Lung (tissue), 12 donors: ENCODE results near the gene ORAI3. TPM values are rescaled to one million over a fixed set of nuclear protein-coding genes. Genes with fewer than 3 reads are reported as not detected.

Experiments
- ATAC-seq: fragments of 200-7000 bp; cut with Tn5 transposase; one replicate; pipeline ENCODE4 v1.9.1; 2020; ENCODE audit warnings: moderate number of reproducible peaks; ENCODE audit not compliant: insufficient read depth, low FRiP score
- DNase-seq, 3 donors: peaks; one replicate each; pipeline ENCODE4 v3.0.0-alpha.2; 2013 to 2017
- H3K27ac ChIP-seq, 2 donors: one replicate each; pipeline ENCODE4 v1.5.1; 2013; ENCODE audit warnings: mild to moderate bottlenecking in 2 of 2, moderate library complexity in 2 of 2, control low read depth in 1 of 2, inconsistent platforms in 1 of 2, low read depth in 1 of 2, low read length in 1 of 2
- H3K27me3 ChIP-seq, 3 donors: one replicate each; pipeline ENCODE4 v1.5.1; 2013; ENCODE audit warnings: low read length in 2 of 3; ENCODE audit not compliant: control insufficient read depth in 3 of 3, insufficient read depth in 3 of 3
- H3K36me3 ChIP-seq, 4 donors: one replicate each; pipeline ENCODE4 v1.5.1; 2013; ENCODE audit warnings: low read length in 4 of 4, mild to moderate bottlenecking in 1 of 4, moderate library complexity in 1 of 4; ENCODE audit not compliant: control insufficient read depth in 4 of 4, insufficient read depth in 4 of 4
- H3K4me1 ChIP-seq, 5 donors: one replicate each; pipeline ENCODE4 v1.5.1; 2013; ENCODE audit warnings: low read length in 5 of 5, mild to moderate bottlenecking in 2 of 5, moderate library complexity in 1 of 5; ENCODE audit not compliant: control insufficient read depth in 5 of 5, insufficient read depth in 5 of 5
- H3K4me3 ChIP-seq: one replicate; pipeline ENCODE4 v1.5.1; 2013; ENCODE audit warnings: mild to moderate bottlenecking, control low read depth, moderate library complexity
- H3K9ac ChIP-seq, 2 donors: one replicate each; pipeline ENCODE4 v1.5.1; 2013; ENCODE audit warnings: low read length in 2 of 2, control low read depth in 1 of 2; ENCODE audit not compliant: insufficient read depth in 1 of 2
- H3K9me3 ChIP-seq, 4 donors: one replicate each; pipeline ENCODE4 v1.5.1; 2013; ENCODE audit warnings: low read length in 3 of 4, mild to moderate bottlenecking in 1 of 4, moderate library complexity in 1 of 4; ENCODE audit not compliant: control insufficient read depth in 4 of 4, insufficient read depth in 3 of 4
- WGBS, 2 donors: extraction: QIAGEN DNeasy Blood & Tissue Kit; methylation state at CpG; one replicate each; pipeline ENCODE4 v1.1.7; 2013; 5-methylcytosine and 5-hydroxymethylcytosine counted together
- polyA plus RNA-seq, 2 donors: library from polyadenylated mRNA; stranded (reverse); fragments of 200-250 nt; gene quantifications; one replicate each; pipeline ENCODE4 v1.2.1, GENCODE V29; 2013
- total RNA-seq, 2 donors: library from RNA; depleted of rRNA in 1 of 2; stranded (reverse); fragments of >200 nt in 1 of 2; gene quantifications; one replicate each; pipeline ENCODE4 v1.2.1, GENCODE V29; 2014 to 2021
- TF ChIP-seq, protein P1 (sequence below): IDR thresholded peaks from 2 replicates; pipeline ENCODE4 v1.5.1; 2012; ENCODE audit warnings: mild to moderate bottlenecking; ENCODE audit errors: control extremely low read depth, extremely low read depth
- donor health status: control.
- donor health status: control.
- donor health status: Bipolar disorder and iron deficiency.
- donor health status: healthy.
- donor health status: DM: yes; HTN: yes; CAD: no.

The ORAI3 gene
- total and polyA plus RNA-seq, 4 donors: 20.2 to 27.4 (median 23.6) TPM

DNA sequence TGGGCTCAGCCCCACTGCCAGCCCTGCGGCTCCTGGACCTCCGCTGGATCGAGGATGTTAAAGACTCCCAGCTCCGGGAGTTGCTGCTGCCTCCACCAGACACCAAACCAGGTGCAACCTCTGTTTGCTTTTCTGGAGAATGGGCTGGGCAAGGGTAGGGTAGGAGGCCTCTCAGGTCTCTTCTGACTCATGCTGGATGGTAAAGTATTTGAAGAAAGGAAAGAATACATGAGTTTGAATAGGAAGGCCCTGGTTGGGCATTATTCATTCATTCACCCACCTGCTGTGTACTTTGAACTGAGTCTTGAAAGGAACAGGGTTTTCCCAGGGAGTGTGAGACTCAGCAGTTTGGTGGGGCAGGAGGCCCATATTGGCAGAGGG lies 6.5 kb upstream of the ORAI3 start:
- Histone ChIP-seq H3K4me1 (peaks cover 0 to 2% (median 0%) of the 10 kb centered on the region in 5 donors), H3K36me3 (peaks cover 0 to 20% (median 19%) of the 10 kb centered on the region in 4 donors), H3K9me3 (no peaks in the 10 kb centered on the region), H3K9ac (no peak overlapping the region), H3K4me3 (no peak overlapping the region), H3K27me3 (no peaks in the 10 kb centered on the region), H3K27ac (peak overlapping the region in 1 of 2 donors; percentile 13)
- DNase-seq (no peak), ATAC-seq (no peak)
- TF ChIP-seq, protein P1, sequence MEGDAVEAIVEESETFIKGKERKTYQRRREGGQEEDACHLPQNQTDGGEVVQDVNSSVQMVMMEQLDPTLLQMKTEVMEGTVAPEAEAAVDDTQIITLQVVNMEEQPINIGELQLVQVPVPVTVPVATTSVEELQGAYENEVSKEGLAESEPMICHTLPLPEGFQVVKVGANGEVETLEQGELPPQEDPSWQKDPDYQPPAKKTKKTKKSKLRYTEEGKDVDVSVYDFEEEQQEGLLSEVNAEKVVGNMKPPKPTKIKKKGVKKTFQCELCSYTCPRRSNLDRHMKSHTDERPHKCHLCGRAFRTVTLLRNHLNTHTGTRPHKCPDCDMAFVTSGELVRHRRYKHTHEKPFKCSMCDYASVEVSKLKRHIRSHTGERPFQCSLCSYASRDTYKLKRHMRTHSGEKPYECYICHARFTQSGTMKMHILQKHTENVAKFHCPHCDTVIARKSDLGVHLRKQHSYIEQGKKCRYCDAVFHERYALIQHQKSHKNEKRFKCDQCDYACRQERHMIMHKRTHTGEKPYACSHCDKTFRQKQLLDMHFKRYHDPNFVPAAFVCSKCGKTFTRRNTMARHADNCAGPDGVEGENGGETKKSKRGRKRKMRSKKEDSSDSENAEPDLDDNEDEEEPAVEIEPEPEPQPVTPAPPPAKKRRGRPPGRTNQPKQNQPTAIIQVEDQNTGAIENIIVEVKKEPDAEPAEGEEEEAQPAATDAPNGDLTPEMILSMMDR: no peak
- WGBS, 2 donors: 77 to 95% methylated on average over 4 of the region's 4 CpGs

DNA sequence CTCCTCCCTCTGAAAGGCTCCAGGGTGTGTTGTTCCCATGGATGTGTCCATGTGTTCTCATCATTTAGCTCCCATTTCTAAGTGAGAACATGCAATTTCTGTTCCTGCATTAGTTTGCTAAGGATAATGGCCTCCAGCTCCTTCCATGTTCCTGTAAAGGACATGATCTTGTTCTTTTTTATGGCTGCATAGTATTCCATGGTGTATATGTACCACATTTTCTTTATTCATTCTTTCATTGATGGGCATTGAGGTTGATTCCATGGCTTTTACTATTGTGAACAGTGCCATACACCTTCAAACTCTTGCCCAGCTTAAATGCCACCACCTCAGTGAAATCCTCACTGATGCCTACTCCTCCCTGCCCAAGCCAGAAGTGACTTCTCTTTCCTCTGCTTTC lies 4.5 kb upstream of the ORAI3 start:
- no peak overlapping the region for H3K27ac ChIP-seq
- H3K27me3 ChIP-seq: no peaks in the 10 kb centered on the region
- H3K9ac ChIP-seq: no peak overlapping the region
- H3K9me3 ChIP-seq: no peaks in the 10 kb centered on the region
- ATAC-seq: no peak
- TF ChIP-seq, protein P1: no peak
- H3K4me1 ChIP-seq: peaks cover 0 to 6% (median 0%) of the 10 kb centered on the region in 5 donors
- DNase-seq: no peak
- H3K36me3 ChIP-seq: peaks cover 0 to 20% (median 18%) of the 10 kb centered on the region in 4 donors
- no peak overlapping the region for H3K4me3 ChIP-seq

DNA sequence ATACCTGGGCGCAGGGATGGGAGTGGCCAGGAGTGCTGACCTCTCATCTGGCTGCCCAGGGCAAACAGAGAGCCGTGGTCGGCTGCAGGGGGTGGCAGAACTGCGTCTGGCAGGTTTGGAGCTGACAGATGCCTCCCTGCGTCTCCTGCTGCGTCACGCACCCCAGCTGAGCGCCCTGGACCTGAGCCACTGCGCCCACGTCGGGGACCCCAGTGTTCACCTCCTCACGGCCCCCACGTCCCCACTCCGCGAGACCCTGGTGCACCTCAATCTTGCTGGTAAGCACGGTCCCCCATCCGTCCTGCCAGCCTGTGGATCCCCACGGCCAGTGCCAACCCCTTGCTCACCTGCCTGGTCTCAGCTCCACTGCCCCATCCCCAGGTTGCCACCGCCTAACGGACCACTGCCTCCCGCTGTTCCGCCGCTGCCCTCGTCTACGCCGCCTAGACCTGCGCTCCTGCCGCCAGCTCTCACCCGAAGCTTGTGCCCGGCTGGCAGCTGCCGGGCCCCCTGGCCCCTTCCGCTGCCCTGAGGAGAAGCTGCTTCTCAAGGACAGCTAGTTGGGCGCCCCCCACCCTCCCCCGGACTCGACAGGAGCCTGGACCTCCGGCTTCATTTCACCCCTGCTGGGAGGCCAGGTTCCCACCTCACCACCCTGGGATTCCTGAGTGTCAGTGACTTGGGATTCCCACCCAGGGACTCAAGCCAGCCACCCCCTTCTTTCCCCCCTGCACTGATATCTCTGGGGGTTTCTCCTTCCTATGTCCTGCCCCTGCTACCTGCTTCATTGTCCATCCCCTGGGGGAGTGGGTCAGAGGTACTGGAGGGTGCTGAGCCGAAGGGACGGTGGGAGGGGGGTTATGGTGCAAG lies 2.0 kb upstream of the ORAI3 start:
- no peaks in the 10 kb centered on the region for H3K9me3 ChIP-seq
- H3K9ac ChIP-seq: no peak overlapping the region
- peak overlapping the region in 1 of 2 donors; percentile 46 for H3K27ac ChIP-seq
- no peak overlapping the region for H3K4me3 ChIP-seq
- 93 to 95% methylated on average over 38 of the region's 38 CpGs for WGBS, 2 donors
- no peak for ATAC-seq
- TF ChIP-seq, protein P1: no peak
- peaks cover 0 to 22% (median 11%) of the 10 kb centered on the region in 4 donors for H3K36me3 ChIP-seq
- DNase-seq: no peak
- H3K4me1 ChIP-seq: peaks cover 0 to 27% (median 15%) of the 10 kb centered on the region in 5 donors
- no peaks in the 10 kb centered on the region for H3K27me3 ChIP-seq

DNA sequence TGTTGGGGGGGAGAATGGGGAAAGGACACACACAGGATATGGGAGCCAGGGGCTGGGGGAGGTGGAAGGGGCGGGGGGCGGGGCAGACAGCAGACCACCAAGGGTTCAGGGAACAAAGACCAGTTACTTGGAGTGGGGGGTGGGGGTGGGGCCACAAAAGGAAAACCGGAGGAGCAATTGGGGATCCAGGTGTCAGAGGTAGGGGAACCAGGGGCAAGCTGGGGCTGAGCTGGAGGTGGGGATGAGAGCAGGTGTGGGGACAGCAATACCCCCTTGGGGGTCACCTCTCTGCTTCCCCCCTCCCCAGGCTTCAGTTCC lies 1.4 kb upstream of the ORAI3 start:
- ATAC-seq: no peak
- no peaks in the 10 kb centered on the region for H3K27me3 ChIP-seq
- no peak for DNase-seq
- peak overlapping the region; percentile 61 to 67 for H3K9ac ChIP-seq
- no peaks in the 10 kb centered on the region for H3K9me3 ChIP-seq
- peaks cover 0 to 27% (median 13%) of the 10 kb centered on the region in 5 donors for H3K4me1 ChIP-seq
- TF ChIP-seq, protein P1: no peak
- peaks cover 0 to 21% (median 8%) of the 10 kb centered on the region in 4 donors for H3K36me3 ChIP-seq
- peak overlapping the region in 1 of 2 donors; percentile 77 for H3K27ac ChIP-seq
- 84 to 86% methylated on average over 3 of the region's 3 CpGs for WGBS, 2 donors
- H3K4me3 ChIP-seq: no peak overlapping the region
